ENCODE results near the gene ATP2B2. TPM values are rescaled to one million over a fixed set of nuclear protein-coding genes. Genes with fewer than 3 reads are reported as not detected.

ATP2B2 gene
- polyA plus RNA-seq, 3 donors, result 0.47 to 1.2 (median 0.58) TPM

DNA sequence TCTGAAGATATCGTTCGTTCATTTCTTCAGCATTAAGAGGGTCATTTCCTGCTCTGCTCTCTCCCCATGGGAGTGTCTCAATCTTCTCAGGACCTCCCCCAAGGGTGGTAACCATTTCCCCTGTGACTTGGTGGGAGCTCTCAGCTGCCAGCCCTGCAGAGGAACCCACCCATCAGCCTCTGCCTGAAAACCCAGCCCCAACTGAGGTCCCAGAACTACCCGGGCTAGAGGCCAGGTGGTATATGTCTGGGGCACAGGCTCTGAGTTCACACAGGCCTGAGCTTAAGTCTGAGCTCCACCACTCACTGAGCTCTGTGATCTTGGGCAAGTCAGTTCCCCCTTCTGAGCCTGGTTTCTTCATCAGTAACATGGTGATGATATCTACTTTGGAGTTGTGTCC is 10.0 kb upstream of the ATP2B2 start:
- DNase-seq (ENCODE audit: extremely low read depth in 1 of 11, low read depth in 9 of 11, low spot score in 4 of 11), result no peak

DNA sequence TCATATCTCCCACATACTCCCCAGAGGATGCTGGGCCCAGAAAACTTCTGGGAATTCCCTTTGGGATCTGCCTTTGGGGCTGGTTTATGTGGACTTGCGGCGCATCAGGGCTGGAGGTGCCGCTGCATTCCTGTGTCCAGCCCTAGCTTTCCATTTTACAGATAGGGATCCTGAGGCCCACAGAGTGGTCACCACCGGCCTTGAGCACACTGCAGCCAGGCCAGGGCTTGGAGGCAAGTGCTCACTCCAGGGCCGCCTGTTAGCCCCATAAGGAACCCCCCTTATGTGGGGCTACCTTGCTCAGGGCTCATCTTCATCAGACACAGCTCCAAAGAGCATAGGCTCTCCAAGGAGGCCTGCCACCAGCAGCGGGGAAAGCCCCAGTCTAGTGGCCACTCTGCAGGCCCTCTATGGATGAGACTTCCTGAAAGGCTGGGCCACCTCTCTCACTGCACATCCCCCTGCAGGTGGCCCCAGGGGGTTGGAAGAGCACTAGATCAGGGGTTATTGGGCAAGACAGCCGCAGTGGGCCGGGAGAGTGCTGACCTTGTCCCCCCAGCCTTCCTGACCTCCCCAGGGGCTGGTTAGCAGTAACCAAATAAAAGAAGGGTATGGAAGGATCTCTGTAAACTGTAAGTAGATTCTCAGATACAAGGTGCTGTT is 9.2 kb upstream of the ATP2B2 start:
- DNase-seq (ENCODE audit: extremely low read depth in 1 of 11, low read depth in 9 of 11, low spot score in 4 of 11), result no peak

DNA sequence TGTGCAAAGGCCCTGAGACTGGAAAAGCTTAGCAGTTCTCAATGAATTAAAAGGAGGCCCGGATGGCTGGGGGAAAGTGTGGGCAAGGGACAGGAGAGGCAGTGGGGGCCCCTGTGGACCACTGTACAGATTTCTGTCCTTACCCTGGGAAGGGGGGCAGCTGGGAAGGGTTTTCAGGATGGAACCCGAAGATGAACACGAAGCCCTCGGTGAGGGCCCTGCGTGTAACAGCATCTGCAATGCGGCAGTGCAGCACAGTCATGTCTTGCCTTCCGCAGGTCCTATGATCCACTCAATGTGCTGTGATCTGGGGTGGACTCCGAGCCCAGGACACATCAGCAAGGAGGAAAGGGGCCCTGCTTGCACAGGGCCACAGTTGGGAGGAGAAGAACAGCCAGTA is 7.9 kb upstream of the ATP2B2 start:
- DNase-seq (ENCODE audit: extremely low read depth in 1 of 11, low read depth in 9 of 11, low spot score in 4 of 11), result no peak

DNA sequence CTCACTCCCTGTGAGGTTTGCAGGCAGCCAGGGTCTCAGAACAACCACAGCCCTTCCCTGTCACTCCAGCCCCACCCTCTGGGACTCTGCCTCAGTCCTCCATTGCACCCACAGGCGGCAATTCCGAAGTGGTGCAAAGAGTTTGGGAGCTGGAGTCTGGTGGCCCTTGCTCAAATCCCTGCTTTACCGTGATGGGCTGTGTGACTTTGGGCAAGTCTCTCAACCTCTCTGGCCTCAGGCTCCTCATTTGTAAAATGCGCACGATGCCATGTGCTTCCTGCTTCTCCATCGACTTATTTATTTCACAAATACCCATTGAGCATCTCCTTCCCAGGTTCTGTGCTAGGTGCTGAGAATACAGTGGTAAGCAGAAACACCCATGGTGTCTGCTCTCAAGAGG is 7.3 kb upstream of the ATP2B2 start:
- DNase-seq (ENCODE audit: extremely low read depth in 1 of 11, low read depth in 9 of 11, low spot score in 4 of 11), result no peak

DNA sequence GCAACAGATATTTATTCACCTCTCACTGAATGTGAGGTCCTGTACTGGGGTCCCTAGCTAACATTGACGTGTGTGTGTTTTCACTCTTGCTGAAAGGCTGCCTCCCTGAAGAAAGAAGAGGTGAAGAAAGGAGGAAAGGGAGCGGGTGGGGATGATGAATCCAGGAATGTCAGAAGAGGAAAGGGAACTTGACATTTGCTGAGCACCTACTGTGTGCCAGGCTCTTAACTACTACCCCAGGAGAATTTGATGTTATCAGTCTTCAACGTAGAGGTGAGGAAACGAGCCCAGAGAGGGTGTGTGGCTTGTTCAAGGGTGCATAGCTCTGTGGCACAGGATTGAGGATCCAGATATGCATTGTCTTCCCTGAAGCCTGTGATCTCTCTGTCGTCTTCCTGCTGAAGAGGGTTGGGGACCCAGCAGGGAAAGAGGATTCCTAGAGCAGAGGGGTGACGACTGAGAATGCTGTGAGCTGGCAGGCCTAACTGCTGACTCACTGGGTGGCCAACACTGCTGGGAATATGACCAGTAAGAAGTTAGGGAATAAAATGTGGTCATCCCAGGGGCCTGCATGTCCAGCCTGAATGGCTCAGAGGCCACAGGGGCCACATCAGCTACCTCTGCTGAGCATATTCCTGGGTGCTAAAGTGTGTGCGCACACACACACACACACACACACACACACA is 6.6 kb upstream of the ATP2B2 start:
- no peak for DNase-seq (ENCODE audit: extremely low read depth in 1 of 11, low read depth in 9 of 11, low spot score in 4 of 11)

DNA sequence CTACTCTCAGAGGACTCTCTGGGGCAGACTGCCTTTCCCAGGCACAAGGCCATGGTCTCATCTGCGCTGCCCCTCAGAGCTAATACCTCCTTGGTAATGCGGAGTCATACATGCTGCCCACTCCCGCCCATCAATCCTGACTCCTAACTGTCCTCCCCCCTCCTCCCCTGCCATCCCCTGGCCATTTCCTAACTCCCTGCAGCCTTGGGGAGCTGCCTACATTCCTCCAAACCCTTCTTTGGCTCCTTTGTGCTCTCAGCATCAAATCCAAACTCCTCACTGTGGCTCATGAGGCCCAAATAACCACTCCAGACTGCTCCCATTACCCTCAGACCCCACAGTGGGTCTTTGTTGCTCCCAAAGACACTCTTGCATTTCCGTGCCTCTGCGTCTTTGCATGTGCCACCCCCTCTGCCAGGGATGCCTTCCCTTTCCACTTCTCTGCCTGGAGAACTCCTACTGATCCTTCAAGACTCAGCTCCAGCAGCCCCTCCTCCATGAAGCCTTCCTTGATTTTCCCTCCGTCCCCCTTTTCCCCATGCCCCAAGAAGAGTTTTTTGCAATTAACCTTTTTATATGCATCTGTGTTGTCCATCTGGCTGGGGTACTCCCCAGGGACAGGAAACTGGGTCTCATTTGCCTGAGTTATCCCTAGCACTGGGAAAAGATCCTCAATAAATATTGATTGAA is 5.5 kb upstream of the ATP2B2 start:
- DNase-seq (ENCODE audit: extremely low read depth in 1 of 11, low read depth in 9 of 11, low spot score in 4 of 11), result no peak

DNA sequence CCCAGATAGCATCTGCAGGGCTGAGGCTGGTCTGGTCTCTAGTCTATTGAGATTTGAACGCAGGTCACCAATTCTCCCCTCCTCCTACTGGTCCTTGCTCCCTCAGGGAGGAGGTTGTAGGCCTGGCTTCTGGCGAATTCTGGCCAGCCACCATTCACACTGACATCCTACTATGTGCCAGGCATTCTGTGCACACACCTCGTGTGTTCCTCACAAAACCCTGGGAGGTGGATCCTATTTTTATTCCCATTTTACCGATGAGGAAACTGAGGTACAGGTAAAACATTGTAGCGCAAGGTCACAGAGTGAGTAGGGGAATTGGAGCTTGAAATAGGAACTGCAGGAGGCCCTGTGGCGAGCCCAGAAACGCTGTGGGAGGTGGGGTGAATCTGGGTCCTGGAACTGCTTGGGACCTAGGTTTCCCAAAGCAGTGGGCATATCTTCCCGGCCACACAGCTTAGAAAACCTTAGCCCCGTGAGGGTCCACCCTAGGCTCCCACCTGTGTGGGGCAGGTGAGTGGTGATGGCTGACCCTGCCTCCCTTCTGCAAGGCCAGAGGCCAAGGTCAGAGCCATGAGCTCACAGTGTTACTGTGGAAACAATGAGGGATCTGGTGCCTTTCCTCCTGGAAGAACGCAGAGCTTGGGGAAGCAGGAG is 4.8 kb upstream of the ATP2B2 start:
- DNase-seq (ENCODE audit: extremely low read depth in 1 of 11, low read depth in 9 of 11, low spot score in 4 of 11), result no peak

DNA sequence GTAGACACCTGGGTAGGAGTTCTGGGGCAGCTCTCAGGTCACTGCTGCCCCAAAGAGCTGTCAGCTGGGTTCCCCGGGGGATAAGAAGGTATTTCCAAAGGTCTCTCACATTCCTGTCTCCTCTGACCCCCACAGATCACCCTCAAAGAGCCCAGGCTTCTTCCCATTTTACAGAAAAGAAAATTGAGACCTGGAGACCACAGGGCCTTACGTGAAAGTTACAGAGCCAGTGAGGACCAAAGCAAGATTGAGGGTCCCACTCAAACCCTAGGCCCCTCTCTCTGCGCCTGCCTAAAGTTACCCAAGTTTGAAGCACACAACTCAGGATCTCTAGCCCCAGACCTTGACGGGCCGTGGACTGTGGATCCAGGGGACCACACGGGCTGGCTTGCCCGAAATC is 3.9 kb upstream of the ATP2B2 start:
- DNase-seq (ENCODE audit: extremely low read depth in 1 of 11, low read depth in 9 of 11, low spot score in 4 of 11), result no peak

DNA sequence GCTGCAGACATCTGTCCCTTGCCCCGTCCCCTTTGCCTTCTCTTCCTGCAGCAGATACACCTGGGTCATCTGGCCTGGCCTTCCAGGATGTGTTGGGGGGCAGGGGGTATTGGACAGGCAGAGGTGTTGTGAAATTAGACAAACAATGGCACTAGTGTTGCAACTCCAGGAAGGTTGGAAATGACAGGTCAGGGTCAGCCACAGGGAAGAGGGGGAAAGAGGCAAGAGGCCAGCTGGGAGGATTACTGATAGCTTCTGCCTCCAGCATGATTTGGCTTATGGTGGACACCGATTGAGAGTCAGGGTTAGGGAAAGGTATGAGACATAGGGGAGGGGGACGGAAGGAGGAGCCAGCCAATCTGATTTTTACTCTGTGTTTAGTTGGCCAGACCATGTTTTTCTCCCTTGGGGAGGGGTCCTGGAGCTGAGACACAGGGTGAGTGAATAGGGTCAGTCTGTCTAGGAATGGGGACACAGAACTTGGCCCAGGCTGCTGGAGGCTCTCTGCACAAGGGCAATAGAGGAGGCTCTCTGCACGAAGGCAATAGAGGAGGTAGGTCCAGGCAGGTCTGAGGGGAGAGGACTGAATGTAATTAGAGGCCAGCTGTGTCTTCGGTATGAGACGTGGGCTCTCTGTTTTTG is 3.4 kb upstream of the ATP2B2 start:
- no peak for DNase-seq (ENCODE audit: extremely low read depth in 1 of 11, low read depth in 9 of 11, low spot score in 4 of 11)

DNA sequence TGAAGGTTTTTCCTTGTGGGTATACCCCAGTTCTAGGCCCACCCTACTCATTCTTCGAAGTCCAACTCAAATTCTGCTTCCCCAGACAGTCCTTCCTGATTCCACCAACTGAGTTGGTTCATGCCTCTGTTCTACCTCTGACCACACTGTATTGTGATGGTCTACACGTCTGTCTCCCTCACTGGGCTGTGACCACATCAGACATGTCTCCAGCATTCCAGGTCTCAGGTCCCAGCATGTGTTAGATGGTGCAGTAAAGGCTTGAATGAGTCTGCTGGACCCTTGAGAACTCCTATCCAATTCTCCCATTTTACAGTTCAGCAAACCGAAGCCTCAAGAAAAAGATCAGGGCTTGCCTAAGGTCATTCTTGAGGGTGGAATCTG is 2.8 kb upstream of the ATP2B2 start:
- DNase-seq (ENCODE audit: extremely low read depth in 1 of 11, low read depth in 9 of 11, low spot score in 4 of 11), result no peak

DNA sequence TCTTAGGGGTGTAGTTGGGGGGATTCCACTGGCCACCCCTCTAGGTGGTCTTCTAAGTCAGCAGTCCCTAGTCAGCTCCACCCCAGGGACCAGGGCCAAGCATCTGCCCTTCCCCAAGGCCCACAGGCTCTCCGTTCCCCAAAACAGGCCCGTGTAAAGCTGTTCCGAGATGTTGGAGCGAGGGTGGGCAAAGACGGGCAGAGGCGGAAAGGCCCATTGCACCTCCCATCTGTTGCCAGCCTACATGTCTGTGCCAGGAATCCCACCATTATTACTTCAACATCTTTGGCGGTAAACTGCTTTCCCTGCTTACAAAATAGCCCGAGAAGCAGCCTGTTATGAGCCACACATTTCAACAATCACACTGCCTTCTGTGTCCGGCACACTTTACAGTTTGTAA is 1.9 kb upstream of the ATP2B2 start:
- DNase-seq (ENCODE audit: extremely low read depth in 1 of 11, low read depth in 9 of 11, low spot score in 4 of 11), result no peak

DNA sequence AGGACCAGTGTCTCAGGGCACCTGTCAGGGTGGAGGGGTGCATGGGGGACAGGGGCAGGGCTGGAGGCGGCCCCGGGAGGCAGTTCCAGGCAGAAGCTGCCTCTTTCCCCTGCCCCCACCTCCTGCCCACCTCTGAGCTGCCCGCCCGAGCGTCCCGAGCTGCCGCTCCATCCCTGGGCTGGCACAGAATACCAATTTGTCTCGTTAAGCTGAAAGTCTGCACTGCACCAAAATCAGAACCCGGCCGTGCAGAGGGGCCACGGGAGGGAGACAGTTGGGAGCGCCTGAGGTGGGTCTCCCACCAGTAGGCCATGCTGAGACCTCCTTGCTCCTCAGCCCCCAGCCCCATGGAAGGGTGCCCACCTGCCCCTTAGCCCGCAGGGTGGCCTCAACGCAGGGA is 1.3 kb upstream of the ATP2B2 start:
- no peak for DNase-seq (ENCODE audit: extremely low read depth in 1 of 11, low read depth in 9 of 11, low spot score in 4 of 11)

DNA sequence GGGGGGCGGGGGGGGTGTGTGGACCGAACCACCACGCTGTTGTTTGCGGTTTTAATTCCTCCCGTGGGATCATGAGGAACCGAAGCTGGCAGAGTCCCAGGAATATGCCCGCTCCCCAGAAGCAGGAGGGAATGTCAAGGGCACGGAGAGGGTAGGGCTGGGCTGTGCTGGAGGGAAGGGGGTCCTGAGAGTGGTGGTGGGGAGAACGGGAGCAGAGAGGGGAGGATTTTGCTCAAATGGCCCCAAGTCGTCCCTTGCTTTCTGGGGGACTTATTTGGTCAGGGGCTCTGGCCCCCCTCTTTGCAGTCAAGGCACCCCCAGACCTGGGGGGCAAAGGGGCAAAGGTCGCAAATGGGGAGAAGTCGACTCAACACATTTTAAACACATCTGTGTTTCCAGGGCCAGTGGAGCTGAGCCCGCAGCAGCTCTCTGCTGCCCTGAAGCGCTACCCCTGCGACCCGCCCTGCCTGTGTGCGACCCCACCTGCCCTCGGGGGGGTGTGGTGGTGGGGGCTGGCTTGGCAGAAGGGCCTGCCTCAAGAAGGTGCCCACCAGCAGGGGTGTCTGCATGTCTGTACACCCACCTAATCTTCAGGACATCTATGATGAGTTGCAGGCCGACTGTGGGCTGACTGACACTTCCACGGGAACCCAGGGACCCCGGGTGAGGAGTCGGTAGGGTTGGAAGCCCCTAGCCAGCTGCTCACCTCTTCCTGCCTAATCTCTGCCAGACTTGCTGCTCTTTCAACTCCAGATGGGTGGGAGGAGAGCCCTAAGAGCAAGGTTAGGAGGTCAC is 602 bp upstream of the ATP2B2 start:
- DNase-seq (ENCODE audit: extremely low read depth in 1 of 11, low read depth in 9 of 11, low spot score in 4 of 11), result peak in 1 of 11 donors; percentile 11

DNA sequence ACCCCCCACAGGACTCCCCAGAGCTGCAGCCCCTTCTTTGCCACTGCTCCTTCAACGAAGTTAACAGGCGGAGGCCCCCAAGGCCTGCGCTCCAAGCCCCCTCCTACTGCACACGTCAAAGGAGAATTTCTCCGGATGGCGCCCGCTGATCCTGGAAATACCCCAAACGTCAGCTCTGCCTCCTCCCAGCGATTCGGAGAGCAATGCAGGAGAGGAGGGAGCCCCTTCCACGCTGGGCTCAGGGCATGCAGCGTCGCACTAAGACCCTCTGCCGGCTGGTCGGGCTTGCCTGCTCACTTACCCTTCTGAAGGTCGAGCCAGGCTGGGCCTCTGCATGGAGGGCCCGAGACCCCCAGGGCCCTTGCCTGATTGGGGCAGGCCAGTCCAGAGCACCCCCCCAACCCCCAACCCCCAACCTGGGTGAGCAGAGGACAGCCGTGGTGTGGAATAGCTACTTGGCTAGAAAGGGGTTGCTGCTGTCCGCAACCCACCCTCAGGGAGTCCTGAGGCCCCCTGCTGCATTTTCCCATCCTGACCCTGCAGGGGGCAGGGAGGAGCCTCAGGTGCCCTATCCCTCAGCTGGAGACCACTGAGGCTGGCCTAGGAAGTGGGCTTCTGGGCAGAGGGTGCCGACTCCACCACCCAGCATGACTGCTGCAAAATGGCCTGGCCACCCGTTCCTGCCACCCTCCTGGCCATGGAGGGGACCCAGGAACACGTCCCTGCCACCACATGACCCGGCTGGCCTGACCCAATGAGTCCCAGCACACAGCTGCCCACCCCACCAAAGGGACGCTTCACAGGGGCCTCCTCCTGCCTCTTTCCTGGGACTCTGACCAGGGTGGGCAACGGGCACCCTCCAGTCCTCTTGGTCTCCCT is 976 bp downstream of the ATP2B2 start:
- no peak for DNase-seq (ENCODE audit: extremely low read depth in 1 of 11, low read depth in 9 of 11, low spot score in 4 of 11)

DNA sequence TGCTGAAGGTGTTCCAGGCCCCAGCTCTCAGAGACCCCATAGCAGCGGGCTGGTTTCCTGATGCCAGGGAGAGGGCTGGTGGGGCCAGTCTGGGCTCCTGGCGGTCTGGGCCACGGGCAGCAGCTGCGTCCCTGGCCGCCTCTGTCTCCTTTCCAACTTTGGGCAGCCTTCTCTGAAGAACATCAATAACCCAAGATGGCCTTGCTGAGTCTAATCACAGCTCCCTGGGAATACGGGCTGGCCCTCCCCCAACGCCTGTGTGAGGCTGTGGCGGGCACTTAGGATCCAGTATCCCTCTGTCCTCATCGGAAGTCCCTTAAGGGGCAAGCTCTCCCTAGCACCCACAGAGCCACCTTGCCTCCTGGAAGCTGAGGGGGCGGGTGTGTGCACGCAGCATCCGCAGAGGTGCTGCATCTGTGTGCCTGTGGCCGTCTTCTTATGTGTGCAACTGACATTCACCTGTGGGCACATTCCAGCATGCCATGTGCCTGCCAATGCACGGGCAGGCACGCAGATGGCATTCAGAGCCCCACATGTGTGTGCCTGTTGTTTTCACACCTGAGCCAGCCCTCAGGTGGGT is 2.1 kb downstream of the ATP2B2 start:
- no peak for DNase-seq (ENCODE audit: extremely low read depth in 1 of 11, low read depth in 9 of 11, low spot score in 4 of 11)

DNA sequence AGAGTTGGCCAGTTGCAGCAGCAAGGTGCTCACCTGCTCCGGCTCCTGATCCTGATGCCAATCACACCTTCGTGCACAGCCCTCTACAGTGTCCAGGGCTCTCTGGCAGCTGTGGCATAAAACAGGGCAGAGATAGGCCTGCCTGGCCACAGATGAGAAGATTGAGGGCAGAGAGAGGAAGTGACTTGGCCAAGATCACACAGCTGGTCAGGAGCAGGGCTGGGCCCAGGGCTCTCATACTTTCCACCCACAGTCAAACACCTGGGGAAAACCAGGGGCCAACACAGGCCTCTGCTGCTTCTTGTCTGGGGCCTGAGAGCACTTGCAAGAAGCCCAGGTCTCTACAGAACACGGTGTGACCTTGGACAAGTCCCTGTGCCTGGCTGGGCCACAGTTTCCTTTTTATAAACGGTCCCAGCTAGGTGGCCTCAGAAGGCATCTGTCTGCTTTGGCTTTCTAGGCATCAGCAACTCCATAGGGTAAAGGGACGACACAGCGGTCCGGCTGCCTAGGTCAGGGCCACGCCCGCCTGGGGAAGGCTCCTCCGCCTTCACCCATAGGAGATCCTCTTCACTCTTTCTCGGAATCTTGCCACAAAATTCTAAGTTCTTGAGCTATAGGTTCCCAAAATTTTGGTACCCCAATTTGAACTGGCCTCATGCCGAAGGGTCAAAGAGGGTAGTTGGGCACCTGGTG is 3.1 kb downstream of the ATP2B2 start:
- no peak for DNase-seq (ENCODE audit: extremely low read depth in 1 of 11, low read depth in 9 of 11, low spot score in 4 of 11)

DNA sequence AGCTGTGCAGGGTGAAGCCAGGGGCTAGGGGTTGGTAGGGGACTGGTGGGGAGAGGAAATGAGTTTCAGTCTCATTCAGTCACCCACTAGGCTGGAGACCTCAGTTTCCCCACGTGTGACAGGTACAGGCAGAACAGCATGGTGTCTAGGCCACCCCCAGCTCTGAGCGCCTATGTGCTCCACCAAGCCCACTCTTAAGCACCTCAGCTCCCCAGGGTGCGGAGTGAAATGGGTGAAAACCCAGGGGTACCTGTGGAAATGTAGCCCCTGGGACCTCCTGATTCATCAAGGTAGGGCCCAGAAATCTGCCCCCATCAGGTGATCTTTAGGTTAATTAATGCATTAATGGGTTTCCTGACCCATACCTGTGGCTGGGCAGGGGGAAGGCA is 3.7 kb downstream of the ATP2B2 start:
- DNase-seq (ENCODE audit: extremely low read depth in 1 of 11, low read depth in 9 of 11, low spot score in 4 of 11), result no peak

Data from renal cortex interstitium (tissue), 11 donors.